Endothelial cell (in vitro differentiated cells): ENCODE measurements around the gene CUL5. TPM values are rescaled to one million over a fixed set of nuclear protein-coding genes. Genes with fewer than 3 reads are reported as not detected.

Experiments
- DNase-seq: peaks from one replicate; pipeline ENCODE4 v3.0.0; 2021; ENCODE audit warnings: low spot score
- H3K27ac Mint-ChIP-seq: one replicate; pipeline ENCODE4 v1.8.0; 2021; ENCODE audit warnings: mixed read lengths, inconsistent platforms; ENCODE audit not compliant: unreplicated experiment
- H3K27me3 Mint-ChIP-seq: one replicate; pipeline ENCODE4 v1.8.0; 2021; ENCODE audit warnings: mild to moderate bottlenecking, moderate library complexity, mixed read lengths, inconsistent platforms; ENCODE audit not compliant: unreplicated experiment
- H3K36me3 Mint-ChIP-seq: one replicate; pipeline ENCODE4 v1.8.0; 2021; ENCODE audit warnings: mild to moderate bottlenecking, low read depth, mixed read lengths, inconsistent platforms; ENCODE audit not compliant: unreplicated experiment
- H3K4me1 Mint-ChIP-seq: one replicate; pipeline ENCODE4 v1.8.0; 2021; ENCODE audit warnings: mild to moderate bottlenecking, mixed read lengths, inconsistent platforms; ENCODE audit not compliant: unreplicated experiment
- H3K4me3 Mint-ChIP-seq: one replicate; pipeline ENCODE4 v1.8.0; 2021; ENCODE audit warnings: mild to moderate bottlenecking, mixed read lengths, inconsistent platforms; ENCODE audit not compliant: unreplicated experiment
- H3K9me3 Mint-ChIP-seq: one replicate; pipeline ENCODE4 v1.8.0; 2021; ENCODE audit warnings: mixed read lengths, inconsistent platforms; ENCODE audit not compliant: unreplicated experiment
- total RNA-seq: library from RNA; stranded (reverse); fragmentation: NEBNext Ultra II Directional; extraction: Animal tissue kit (Norgen Biotek cat#: 25700); gene quantifications from one replicate; pipeline ENCODE4 v1.2.1, GENCODE V29; 2021; ENCODE audit not compliant: unreplicated experiment
- TF ChIP-seq, protein P1 (sequence below): fragments of 200-600 bp; sonication (generic); IDR thresholded peaks from one replicate; pipeline ENCODE4 v1.5.0; 2021; ENCODE audit warnings: antibody characterized with exemption; ENCODE audit not compliant: unreplicated experiment

The CUL5 gene
- total RNA-seq, 1 donor from 2014 or later: 38.9 TPM

DNA sequence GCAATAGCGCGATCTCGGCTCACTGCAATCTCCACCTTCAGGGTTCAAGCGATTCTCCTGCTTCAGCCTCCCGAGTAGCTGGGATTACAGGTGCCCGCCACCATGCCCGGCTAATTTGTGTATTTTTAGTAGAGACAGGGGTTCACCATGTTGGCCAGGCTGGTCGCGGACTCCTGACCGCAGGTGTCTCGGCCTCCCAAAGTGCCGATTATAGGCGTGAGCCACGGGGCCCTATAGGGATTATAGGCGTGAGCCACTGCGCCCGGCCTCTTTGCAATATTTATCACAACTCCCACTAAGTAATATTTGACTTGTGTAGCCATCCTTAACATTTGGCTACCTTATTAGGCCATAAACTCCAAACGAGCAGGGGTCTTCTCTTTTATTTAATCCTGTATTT lies 879 bp upstream of the CUL5 start:
- H3K27ac Mint-ChIP-seq: no peak overlapping the region
- H3K4me1 Mint-ChIP-seq: peaks cover 15% of the 10 kb centered on the region
- peaks cover 3% of the 10 kb centered on the region for H3K36me3 Mint-ChIP-seq
- peaks cover 2% of the 10 kb centered on the region for H3K27me3 Mint-ChIP-seq
- TF ChIP-seq, protein P1, sequence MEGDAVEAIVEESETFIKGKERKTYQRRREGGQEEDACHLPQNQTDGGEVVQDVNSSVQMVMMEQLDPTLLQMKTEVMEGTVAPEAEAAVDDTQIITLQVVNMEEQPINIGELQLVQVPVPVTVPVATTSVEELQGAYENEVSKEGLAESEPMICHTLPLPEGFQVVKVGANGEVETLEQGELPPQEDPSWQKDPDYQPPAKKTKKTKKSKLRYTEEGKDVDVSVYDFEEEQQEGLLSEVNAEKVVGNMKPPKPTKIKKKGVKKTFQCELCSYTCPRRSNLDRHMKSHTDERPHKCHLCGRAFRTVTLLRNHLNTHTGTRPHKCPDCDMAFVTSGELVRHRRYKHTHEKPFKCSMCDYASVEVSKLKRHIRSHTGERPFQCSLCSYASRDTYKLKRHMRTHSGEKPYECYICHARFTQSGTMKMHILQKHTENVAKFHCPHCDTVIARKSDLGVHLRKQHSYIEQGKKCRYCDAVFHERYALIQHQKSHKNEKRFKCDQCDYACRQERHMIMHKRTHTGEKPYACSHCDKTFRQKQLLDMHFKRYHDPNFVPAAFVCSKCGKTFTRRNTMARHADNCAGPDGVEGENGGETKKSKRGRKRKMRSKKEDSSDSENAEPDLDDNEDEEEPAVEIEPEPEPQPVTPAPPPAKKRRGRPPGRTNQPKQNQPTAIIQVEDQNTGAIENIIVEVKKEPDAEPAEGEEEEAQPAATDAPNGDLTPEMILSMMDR: no peak
- peak overlapping the region; percentile 99 for H3K4me3 Mint-ChIP-seq
- no peak for DNase-seq
- no peaks in the 10 kb centered on the region for H3K9me3 Mint-ChIP-seq

- Mint-ChIP-seq H3K4me3 (peak overlapping the region; percentile 99), H3K27ac (peak overlapping the region; percentile 96), H3K27me3 (peaks cover 2% of the 10 kb centered on the region), H3K4me1 (peaks cover 15% of the 10 kb centered on the region), H3K36me3 (peaks cover 3% of the 10 kb centered on the region), H3K9me3 (no peaks in the 10 kb centered on the region)
- no peak for DNase-seq
- TF ChIP-seq, protein P1: no peak
Observed at GRCh38 chr11:108009497-108010370, 1.0 kb downstream of the CUL5 start.

GRCh38 chr11:108012139-108012725 lies 3.5 kb downstream of the CUL5 start:
- TF ChIP-seq, protein P1: no peak
- no peak for DNase-seq
- Mint-ChIP-seq H3K4me1 (peaks cover 22% of the 10 kb centered on the region), H3K27ac (no peak overlapping the region), H3K4me3 (no peak overlapping the region), H3K9me3 (no peaks in the 10 kb centered on the region), H3K36me3 (peaks cover 4% of the 10 kb centered on the region), H3K27me3 (peaks cover 2% of the 10 kb centered on the region)

- H3K27ac Mint-ChIP-seq: no peak overlapping the region
- H3K4me3 Mint-ChIP-seq: no peak overlapping the region
- DNase-seq: no peak
- H3K27me3 Mint-ChIP-seq: no peaks in the 10 kb centered on the region
- no peaks in the 10 kb centered on the region for H3K9me3 Mint-ChIP-seq
- peaks cover 10% of the 10 kb centered on the region for H3K4me1 Mint-ChIP-seq
- TF ChIP-seq, protein P1: no peak
- H3K36me3 Mint-ChIP-seq: peaks cover 3% of the 10 kb centered on the region
Observed at GRCh38 chr11:108016647-108017046, 7.9 kb downstream of the CUL5 start.

DNA sequence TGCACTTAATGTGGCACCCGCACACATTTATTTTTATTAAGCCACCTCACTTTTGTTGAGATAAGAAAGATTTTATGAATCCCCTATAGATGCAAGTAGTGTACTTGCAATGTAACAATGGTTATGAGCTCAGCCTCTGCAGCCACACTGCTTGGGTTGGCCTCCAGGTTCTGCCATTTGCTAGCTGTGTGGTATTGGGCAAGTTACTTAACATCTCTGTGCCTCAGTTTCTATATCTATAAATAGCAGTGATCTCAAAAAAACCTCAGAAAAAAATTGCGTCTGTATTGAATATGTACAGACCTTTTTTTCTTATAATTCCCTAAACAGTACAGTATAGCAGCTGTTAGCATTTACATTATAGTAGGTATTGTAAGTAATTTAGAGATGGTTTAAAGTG lies 10.0 kb downstream of the CUL5 start:
- no peak for DNase-seq
- Mint-ChIP-seq H3K9me3 (no peaks in the 10 kb centered on the region), H3K36me3 (peaks cover 3% of the 10 kb centered on the region)

More for the DNA sequence above, 10.0 kb downstream of the CUL5 start:
- peaks cover 17% of the 10 kb centered on the region for H3K4me1 Mint-ChIP-seq
- H3K27ac Mint-ChIP-seq: no peak overlapping the region
- no peaks in the 10 kb centered on the region for H3K27me3 Mint-ChIP-seq
- TF ChIP-seq, protein P1: no peak
- no peak overlapping the region for H3K4me3 Mint-ChIP-seq
